HG03108 (cell line): ENCODE data around the gene CA10.

Experiments used
- ATAC-seq: cut with Tn5 transposase; IDR thresholded peaks from one replicate; pipeline ENCODE4 v1.9.1; 2021; ENCODE audit warnings: moderate library complexity; ENCODE audit not compliant: unreplicated experiment

The CA10 gene

GRCh38 chr17:51661403-51661802 is 497.1 kb downstream of the CA10 start:
- no peak for ATAC-seq

- ATAC-seq = no peak
These were observed 498.2 kb downstream of the CA10 start for GRCh38 chr17:51660266-51660665.

GRCh38 chr17:51657224-51657623 is 501.3 kb downstream of the CA10 start:
- ATAC-seq = no peak

GRCh38 chr17:51653878-51654277 is 504.6 kb downstream of the CA10 start:
- no peak for ATAC-seq

GRCh38 chr17:51652529-51652928 is 506.0 kb downstream of the CA10 start:
- ATAC-seq = no peak

GRCh38 chr17:51651513-51652298 is 506.8 kb downstream of the CA10 start:
- no peak for ATAC-seq

GRCh38 chr17:51650772-51651171 is 507.7 kb downstream of the CA10 start:
- ATAC-seq = no peak

GRCh38 chr17:51650202-51650601 is 508.3 kb downstream of the CA10 start:
- ATAC-seq = no peak

GRCh38 chr17:51647826-51648225 is 510.7 kb downstream of the CA10 start:
- ATAC-seq = no peak

- ATAC-seq = no peak
These were observed 511.4 kb downstream of the CA10 start for GRCh38 chr17:51647067-51647466.

GRCh38 chr17:51646539-51646938 is 512.0 kb downstream of the CA10 start:
- no peak for ATAC-seq

GRCh38 chr17:51645056-51645455 is 513.5 kb downstream of the CA10 start:
- no peak for ATAC-seq

- ATAC-seq = no peak
These were observed 514.6 kb downstream of the CA10 start for GRCh38 chr17:51643702-51644490.

- ATAC-seq = no peak
These were observed 516.5 kb downstream of the CA10 start for GRCh38 chr17:51642029-51642428.

GRCh38 chr17:51640108-51640622 is 518.3 kb downstream of the CA10 start:
- ATAC-seq = no peak

GRCh38 chr17:51638971-51639370 is 519.5 kb downstream of the CA10 start:
- no peak for ATAC-seq

- ATAC-seq = no peak
These were observed 522.2 kb downstream of the CA10 start for GRCh38 chr17:51636291-51636690.

GRCh38 chr17:51630101-51630671 is 528.3 kb downstream of the CA10 start:
- no peak for ATAC-seq

- ATAC-seq = no peak
These were observed 529.3 kb downstream of the CA10 start for GRCh38 chr17:51629232-51629631.

GRCh38 chr17:51627779-51628178 is 530.7 kb downstream of the CA10 start:
- no peak for ATAC-seq

GRCh38 chr17:51618476-51618875 is 540.0 kb downstream of the CA10 start:
- no peak for ATAC-seq

- no peak for ATAC-seq
These were observed 540.5 kb downstream of the CA10 start for GRCh38 chr17:51617986-51618385.
